B cell (primary cell): ENCODE results near the gene LPO. TPM values are rescaled to one million over a fixed set of nuclear protein-coding genes. Genes with fewer than 3 reads are reported as not detected.

Experiments
- ATAC-seq: fragments of 200-7000 bp; cut with Tn5 transposase; one replicate; pipeline ENCODE4 v1.10.0; 2021; ENCODE audit warnings: low read depth, mild to moderate bottlenecking, moderate number of reproducible peaks, moderate library complexity
- CTCF ChIA-PET: fragments of 350-600 bp; sonication (Branson Sonifier 250); formaldehyde crosslinking; loops from one replicate; lab custom pipeline; 2021; ENCODE audit warnings: antibody characterized with exemption, inconsistent platforms; lab: Charles Lee
- POLR2A ChIA-PET: fragments of 350-600 bp; sonication (Branson Sonifier 250); formaldehyde crosslinking; loops from one replicate; lab custom pipeline; 2021; ENCODE audit warnings: antibody characterized with exemption; lab: Charles Lee
- DNase-seq: peaks from one replicate; pipeline ENCODE4 v3.0.0; 2013
- H2AFZ ChIP-seq: 2 replicates; pipeline ENCODE4 v1.6.1; 2012; ENCODE audit warnings: mild to moderate bottlenecking, low read depth, low read length; ENCODE audit not compliant: insufficient read depth, poor library complexity, severe bottlenecking
- H3K27ac ChIP-seq, 2 donors: 1 replicate in 1 of 2; 2 replicates in 1 of 2; pipeline ENCODE4 v1.5.1; 2012 to 2013; ENCODE audit warnings: low read length in 2 of 2, mild to moderate bottlenecking in 2 of 2, moderate library complexity in 1 of 2
- H3K27me3 ChIP-seq, 4 experiments: fragments of 200-600 bp in 1 of 4; sonication (generic) in 1 of 4; replicated peaks in 1 of 4; 1 replicate in 2 of 4; 2 replicates in 2 of 4; pipeline versions ENCODE4 v1.6.1 to v1.7.0; 2013 to 2016; ENCODE audit warnings: low read length in 3 of 4, mild to moderate bottlenecking in 2 of 4, mixed read lengths in 1 of 4, moderate library complexity in 1 of 4; ENCODE audit not compliant: insufficient read depth in 4 of 4, control insufficient read depth in 3 of 4; ENCODE audit errors: control extremely low read depth in 1 of 4
- H3K36me3 ChIP-seq, 2 experiments: replicated peaks in 1 of 2; 1 replicate in 1 of 2; 2 replicates in 1 of 2; pipeline versions ENCODE4 v1.6.1 to v1.7.1; 2013; ENCODE audit warnings: low read length in 1 of 2; ENCODE audit not compliant: insufficient read depth in 2 of 2, control insufficient read depth in 1 of 2; ENCODE audit errors: control extremely low read depth in 1 of 2, extremely low read depth in 1 of 2
- H3K4me1 ChIP-seq, 2 donors: fragments of 200-600 bp in 1 of 2; sonication (generic) in 1 of 2; 1 replicate in 1 of 2; 2 replicates in 1 of 2; pipeline versions ENCODE4 v1.5.1 to v1.6.1; 2013 to 2017; ENCODE audit warnings: low read length in 2 of 2; ENCODE audit not compliant: control insufficient read depth in 2 of 2, insufficient read depth in 2 of 2
- H3K4me2 ChIP-seq: replicated peaks from 2 replicates; pipeline ENCODE3; 2012; ENCODE audit warnings: mild to moderate bottlenecking, low read depth, low read length; ENCODE audit not compliant: poor library complexity, severe bottlenecking
- H3K4me3 ChIP-seq, 5 experiments: fragments of 200-600 bp in 1 of 5; sonication (generic) in 1 of 5; 1 replicate in 3 of 5; 2 replicates in 2 of 5; pipeline versions ENCODE4 v1.5.1 to v1.7.0; 2011 to 2016; ENCODE audit warnings: low read length in 4 of 5, mild to moderate bottlenecking in 4 of 5, low read depth in 2 of 5, control low read depth in 1 of 5, moderate library complexity in 1 of 5; ENCODE audit not compliant: insufficient read depth in 1 of 5; ENCODE audit errors: control extremely low read depth in 1 of 5, extremely low read depth in 1 of 5
- H3K79me2 ChIP-seq: fragments of 200-600 bp; sonication (generic); one replicate; pipeline ENCODE4 v1.6.0; 2016; ENCODE audit warnings: low read length; ENCODE audit not compliant: control insufficient read depth, insufficient read depth
- H3K9ac ChIP-seq: fragments of 200-600 bp; sonication (generic); 2 replicates; pipeline ENCODE4 v1.6.1; 2017; ENCODE audit warnings: mild to moderate bottlenecking, low read length, moderate library complexity
- H3K9me3 ChIP-seq, 3 donors: one replicate each; pipeline versions ENCODE4 v1.6.1 to v1.7.1; 2013; ENCODE audit warnings: low read length in 2 of 3; ENCODE audit not compliant: control insufficient read depth in 2 of 3, insufficient read depth in 1 of 3; ENCODE audit errors: control extremely low read depth in 1 of 3
- H4K20me1 ChIP-seq: 2 replicates; pipeline ENCODE4 v1.6.0; 2012; ENCODE audit warnings: mild to moderate bottlenecking, low read length; ENCODE audit not compliant: insufficient read depth, control insufficient read depth, poor library complexity, severe bottlenecking
- H3K27ac Mint-ChIP-seq: one replicate; pipeline ENCODE4 v1.8.0; 2021; ENCODE audit warnings: mixed read lengths
- H3K27me3 Mint-ChIP-seq: one replicate; pipeline ENCODE4 v1.8.0; 2021; ENCODE audit warnings: mixed read lengths
- H3K4me1 Mint-ChIP-seq: one replicate; pipeline ENCODE4 v1.8.0; 2021; ENCODE audit warnings: mixed read lengths
- H3K4me3 Mint-ChIP-seq: one replicate; pipeline ENCODE4 v1.8.0; 2021; ENCODE audit warnings: mixed read lengths
- H3K9me3 Mint-ChIP-seq: one replicate; pipeline ENCODE4 v1.8.0; 2022; ENCODE audit warnings: mixed read lengths; ENCODE audit not compliant: insufficient read depth
- CTCF ChIP-seq: fragments of 200-600 bp; IDR thresholded peaks from one replicate; pipeline ENCODE4 v1.8.0; 2022; ENCODE audit warnings: antibody characterized with exemption, mild to moderate bottlenecking
- EZH2 ChIP-seq: IDR thresholded peaks from 2 replicates; pipeline ENCODE4 v1.6.1; 2012; ENCODE audit warnings: borderline replicate concordance, low read depth, mild to moderate bottlenecking, moderate library complexity, low read length; ENCODE audit not compliant: insufficient read depth, poor library complexity, severe bottlenecking
- WGBS: methylation state at CpG from one replicate; pipeline ENCODE4 v1.1.5; 2013; ENCODE audit warnings: missing lambda C conversion rate; ENCODE audit not compliant: insufficient coverage; 5-methylcytosine and 5-hydroxymethylcytosine counted together
- intact Hi-C: fragments of 100-400 bp; cut with micrococcal nuclease; formaldehyde crosslinking; loops from one replicate; pipeline ENCODE4 v1.10.0; 2022
- polyA plus RNA-seq: library from polyadenylated mRNA; depleted of rRNA; stranded (reverse); fragments of >200 nt; gene quantifications from 2 replicates; pipeline ENCODE4 v1.2.3, GENCODE V29; 2012
- total RNA-seq, 2 donors: library from RNA; stranded (reverse); fragments of 120-200 nt in 1 of 2; gene quantifications; 1 replicate in 1 of 2; 2 replicates in 1 of 2; pipeline versions ENCODE4 v1.2.3 to v1.2.4, GENCODE V29; 2013 to 2022

Gene LPO
- total and polyA plus RNA-seq, 2 donors (not counting 1 experiment from before 2014, with no cell fraction given) = not detected

GRCh38 chr17:58233543-58233942 lies 4.8 kb upstream of the LPO start:
- H3K27ac Mint-ChIP-seq = peak overlapping the region; percentile 85
- H3K9ac ChIP-seq = no peak overlapping the region
- H3K9me3 Mint-ChIP-seq = no peaks in the 10 kb centered on the region
- H3K4me1 Mint-ChIP-seq = peaks cover 32% of the 10 kb centered on the region
- H2AFZ ChIP-seq = peak overlapping the region; percentile 53
- no peaks in the 10 kb centered on the region for H4K20me1 ChIP-seq
- intact Hi-C loops = loop anchor here (1.0 kb wide), 2 partner anchors 14 to 16 kb away; partner anchors contain the start of gene MKS1
- no peaks in the 10 kb centered on the region for H3K36me3 ChIP-seq
- H3K27ac ChIP-seq = peak overlapping the region in 1 of 2 donors; percentile 69
- H3K27me3 ChIP-seq = no peaks in the 10 kb centered on the region
- no CpG with 5 or more reads among the region's 3 CpGs for WGBS
- peaks cover 14% of the 10 kb centered on the region for H3K27me3 Mint-ChIP-seq
- H3K4me1 ChIP-seq = peaks cover 20 to 25% of the 10 kb centered on the region in 2 donors
- H3K9me3 ChIP-seq = no peaks in the 10 kb centered on the region
- H3K4me2 ChIP-seq = peak overlapping the region; percentile 48
- ChIA-PET CTCF (interaction anchor here (0.5 to 1.4 kb wide), 3 partner anchors 14 to 674 kb away, joined by 3 to 7 read pairs (median 3); no protein-coding TSS in a partner anchor), POLR2A (no interaction called here)
- peak; percentile 90 for ATAC-seq
- TF ChIP-seq CTCF = no peak
- H3K4me3 Mint-ChIP-seq = peak overlapping the region; percentile 37
- H3K4me3 ChIP-seq = no peak overlapping the region
- peak; percentile 70 for DNase-seq
- no peaks in the 10 kb centered on the region for H3K79me2 ChIP-seq

GRCh38 chr17:58234512-58234911 lies 3.9 kb upstream of the LPO start:
- peaks cover 32% of the 10 kb centered on the region for H3K4me1 Mint-ChIP-seq
- Histone ChIP-seq H4K20me1 (no peaks in the 10 kb centered on the region), H3K9me3 (no peaks in the 10 kb centered on the region), H3K27ac (no peak overlapping the region), H2AFZ (no peak overlapping the region), H3K4me2 (no peak overlapping the region), H3K4me1 (peaks cover 20 to 25% of the 10 kb centered on the region in 2 donors), H3K4me3 (no peak overlapping the region), H3K9ac (no peak overlapping the region), H3K79me2 (no peaks in the 10 kb centered on the region), H3K27me3 (peaks cover 0 to 6% (median 0%) of the 10 kb centered on the region in 4 experiments), H3K36me3 (no peaks in the 10 kb centered on the region)
- ATAC-seq = no peak
- H3K9me3 Mint-ChIP-seq = no peaks in the 10 kb centered on the region
- no peak for DNase-seq
- ChIA-PET CTCF (interaction anchor here (1.6 kb wide), 1 partner anchor 15 kb away, joined by 7 read pairs; no protein-coding TSS in a partner anchor), POLR2A (no interaction called here)
- 78% methylated on average over 2 of the region's 3 CpGs for WGBS
- H3K4me3 Mint-ChIP-seq = no peak overlapping the region
- intact Hi-C loops = no loop called here
- no peak overlapping the region for H3K27ac Mint-ChIP-seq
- no peak for TF ChIP-seq EZH2
- TF ChIP-seq CTCF = no peak
- H3K27me3 Mint-ChIP-seq = peaks cover 22% of the 10 kb centered on the region
